ENCODE results near the gene SNCAIP. TPM values are rescaled to one million over a fixed set of nuclear protein-coding genes. Genes with fewer than 3 reads are reported as not detected.

Gene SNCAIP
- total RNA-seq, 1 experiment from 2014 or later, result 1.2 TPM

GRCh38 chr5:122415030-122415800 lies 103.2 kb downstream of the SNCAIP start:
- ChIA-PET CTCF (interaction anchor here (0.6 to 1.6 kb wide), 4 partner anchors 158 to 224 kb away, joined by 4 to 9 read pairs (median 4); no protein-coding TSS in a partner anchor), POLR2A (no interaction called here)
- Mint-ChIP-seq H3K4me3 (ENCODE audit: unreplicated experiment) (no peak overlapping the region), H3K27me3 (ENCODE audit: insufficient read depth, unreplicated experiment) (peaks cover 3% of the 10 kb centered on the region), H3K27ac (ENCODE audit: unreplicated experiment) (no peak overlapping the region), H3K4me1 (ENCODE audit: low read depth, unreplicated experiment) (peaks cover 9% of the 10 kb centered on the region), H3K36me3 (ENCODE audit: insufficient read depth, unreplicated experiment) (no peaks in the 10 kb centered on the region), H3K9me3 (ENCODE audit: unreplicated experiment) (no peaks in the 10 kb centered on the region)
- Histone ChIP-seq H3K27me3 (replicated peaks; ENCODE audit: control insufficient read depth, insufficient read depth, low read length) (no peaks in the 10 kb centered on the region), H3K4me1 (peaks cover 15% of the 10 kb centered on the region), H3K9me3 (no peaks in the 10 kb centered on the region), H3K4me3 (ENCODE audit: low read depth, low read length) (no peak overlapping the region), H3K36me3 (ENCODE audit: control insufficient read depth, insufficient read depth, low read length) (no peaks in the 10 kb centered on the region)
- DNase-seq, result peak; percentile 70 to 74
- no TSS peak for BruUV-seq (replicated peaks)
- peak; percentile 73 to 87 for TF ChIP-seq CTCF (IDR thresholded peaks at IDR 0.05; ENCODE audit: insufficient read depth in 1 of 2, low read depth in 1 of 2, low read length in 1 of 2, severe bottlenecking in 1 of 2, unreplicated experiment in 1 of 2)
- intact Hi-C loops (cut with micrococcal nuclease; ENCODE audit: unreplicated experiment), result loop anchor here (1.0 to 5.0 kb wide), 6 partner anchors 62 to 222 kb away; partner anchors contain the start of gene SNCAIP

GRCh38 chr5:122415801-122416120 lies 103.7 kb downstream of the SNCAIP start:
- Histone ChIP-seq H3K36me3 (ENCODE audit: control insufficient read depth, insufficient read depth, low read length) (no peaks in the 10 kb centered on the region), H3K4me1 (peaks cover 15% of the 10 kb centered on the region), H3K27me3 (replicated peaks; ENCODE audit: control insufficient read depth, insufficient read depth, low read length) (no peaks in the 10 kb centered on the region), H3K4me3 (ENCODE audit: low read depth, low read length) (no peak overlapping the region), H3K9me3 (no peaks in the 10 kb centered on the region)
- no peak for DNase-seq
- Mint-ChIP-seq H3K27ac (ENCODE audit: unreplicated experiment) (no peak overlapping the region), H3K36me3 (ENCODE audit: insufficient read depth, unreplicated experiment) (no peaks in the 10 kb centered on the region), H3K4me3 (ENCODE audit: unreplicated experiment) (no peak overlapping the region), H3K4me1 (ENCODE audit: low read depth, unreplicated experiment) (peaks cover 9% of the 10 kb centered on the region), H3K9me3 (ENCODE audit: unreplicated experiment) (no peaks in the 10 kb centered on the region), H3K27me3 (ENCODE audit: insufficient read depth, unreplicated experiment) (peaks cover 3% of the 10 kb centered on the region)
- ChIA-PET POLR2A (no interaction called here), CTCF (interaction anchor here (0.6 to 1.6 kb wide), 2 partner anchors 220 to 225 kb away, joined by 4 to 9 read pairs; no protein-coding TSS in a partner anchor)
- BruUV-seq (replicated peaks), result no TSS peak
- TF ChIP-seq CTCF (IDR thresholded peaks at IDR 0.05; ENCODE audit: insufficient read depth in 1 of 2, low read depth in 1 of 2, low read length in 1 of 2, severe bottlenecking in 1 of 2, unreplicated experiment in 1 of 2), result no peak
- intact Hi-C loops (cut with micrococcal nuclease; ENCODE audit: unreplicated experiment), result loop anchor here (1.0 to 5.0 kb wide), 6 partner anchors 63 to 222 kb away; partner anchors contain the start of gene SNCAIP

GRCh38 chr5:122419142-122419894 lies 107.3 kb downstream of the SNCAIP start:
- H3K36me3 ChIP-seq (ENCODE audit: control insufficient read depth, insufficient read depth, low read length), result no peaks in the 10 kb centered on the region
- no peak for TF ChIP-seq CTCF (IDR thresholded peaks at IDR 0.05; ENCODE audit: insufficient read depth in 1 of 2, low read depth in 1 of 2, low read length in 1 of 2, severe bottlenecking in 1 of 2, unreplicated experiment in 1 of 2)
- BruUV-seq (replicated peaks), result no TSS peak
- H3K4me3 ChIP-seq (ENCODE audit: low read depth, low read length), result no peak overlapping the region
- ChIA-PET POLR2A (no interaction called here), CTCF (interaction anchor here (0.8 kb wide), 1 partner anchor 224 kb away, joined by 5 read pairs; no protein-coding TSS in a partner anchor)
- no peaks in the 10 kb centered on the region for H3K27me3 ChIP-seq (replicated peaks; ENCODE audit: control insufficient read depth, insufficient read depth, low read length)
- no peak overlapping the region for H3K4me3 Mint-ChIP-seq (ENCODE audit: unreplicated experiment)
- H3K27ac Mint-ChIP-seq (ENCODE audit: unreplicated experiment), result no peak overlapping the region
- no peaks in the 10 kb centered on the region for H3K9me3 ChIP-seq
- no peaks in the 10 kb centered on the region for H3K36me3 Mint-ChIP-seq (ENCODE audit: insufficient read depth, unreplicated experiment)
- intact Hi-C loops (cut with micrococcal nuclease; ENCODE audit: unreplicated experiment), result loop anchor here (5.0 kb wide), 1 partner anchor 107 kb away; the partner anchor contains the start of gene SNCAIP
- no peaks in the 10 kb centered on the region for H3K9me3 Mint-ChIP-seq (ENCODE audit: unreplicated experiment)
- DNase-seq, result peak; percentile 39 to 40
- H3K4me1 Mint-ChIP-seq (ENCODE audit: low read depth, unreplicated experiment), result peaks cover 9% of the 10 kb centered on the region
- peaks cover 15% of the 10 kb centered on the region for H3K4me1 ChIP-seq
- no peaks in the 10 kb centered on the region for H3K27me3 Mint-ChIP-seq (ENCODE audit: insufficient read depth, unreplicated experiment)

Measured in Caco-2 (cell line).